HG03095 (cell line): ENCODE measurements around the gene DUS2.
"Not testable (repeated sequence)": the region's sequence is repeated elsewhere in the genome, so short reads cannot be mapped to it uniquely, and the experiment has no call there.

Experiments used
- ATAC-seq: cut with Tn5 transposase; IDR thresholded peaks from one replicate; pipeline ENCODE4 v1.9.1; 2021; ENCODE audit warnings: moderate library complexity; ENCODE audit not compliant: unreplicated experiment

The DUS2 gene

DNA sequence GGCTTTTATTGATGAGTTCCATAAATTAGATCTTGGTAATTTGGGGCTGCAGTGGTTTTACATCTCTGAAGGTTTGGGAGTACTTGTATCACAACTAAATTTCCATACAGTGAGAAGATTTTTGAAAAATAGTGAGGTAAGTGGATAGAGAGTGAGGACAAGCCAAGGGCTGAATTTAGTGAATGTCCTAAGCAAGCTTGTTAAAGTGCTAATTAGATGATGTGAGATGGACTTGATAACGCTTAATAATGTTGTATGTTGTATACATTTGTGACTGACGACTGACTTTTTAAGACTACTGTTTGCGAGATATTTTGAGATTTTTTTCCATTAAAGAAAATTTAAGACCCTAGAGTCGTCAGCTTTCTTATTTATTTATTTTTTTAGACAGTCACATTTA lies 66.0 kb downstream of the DUS2 start:
- ATAC-seq: no peak

DNA sequence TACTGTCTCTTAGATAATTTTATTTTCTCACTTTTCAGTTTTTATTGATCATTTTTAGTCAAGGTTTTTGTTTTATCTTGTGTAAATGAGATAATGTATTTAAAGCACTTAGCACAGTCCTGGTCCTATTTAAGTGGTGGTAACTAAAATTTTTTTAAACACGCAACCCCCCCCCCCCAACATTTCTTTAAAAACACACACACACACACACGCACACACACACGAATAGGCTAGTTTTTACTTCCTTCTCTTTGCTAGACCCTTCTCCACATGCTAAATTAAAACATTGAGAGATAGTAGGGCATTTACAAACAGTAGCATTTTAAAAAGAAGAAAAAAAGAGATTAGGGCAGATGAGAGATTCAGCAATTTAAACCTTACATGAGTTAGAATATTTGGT lies 67.0 kb downstream of the DUS2 start:
- ATAC-seq: no peak

DNA sequence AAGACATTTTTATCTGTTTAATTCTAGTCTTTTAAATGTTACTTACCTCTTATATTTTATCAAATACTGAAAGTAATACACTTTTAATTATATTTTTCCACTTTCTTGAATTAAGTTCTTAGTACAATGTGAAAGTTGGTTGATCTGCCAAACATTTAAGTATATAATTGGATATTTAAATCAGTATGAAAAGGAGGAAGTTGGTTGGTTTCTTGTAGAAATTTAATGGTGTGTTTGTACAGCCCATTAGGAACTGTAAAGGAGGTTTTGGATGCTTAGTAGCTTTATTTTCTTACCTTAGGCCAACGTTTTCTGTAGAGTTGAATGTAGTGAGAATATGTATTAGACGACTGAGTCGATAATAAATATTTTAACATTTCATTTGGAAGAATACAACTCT lies 67.4 kb downstream of the DUS2 start:
- no peak for ATAC-seq

DNA sequence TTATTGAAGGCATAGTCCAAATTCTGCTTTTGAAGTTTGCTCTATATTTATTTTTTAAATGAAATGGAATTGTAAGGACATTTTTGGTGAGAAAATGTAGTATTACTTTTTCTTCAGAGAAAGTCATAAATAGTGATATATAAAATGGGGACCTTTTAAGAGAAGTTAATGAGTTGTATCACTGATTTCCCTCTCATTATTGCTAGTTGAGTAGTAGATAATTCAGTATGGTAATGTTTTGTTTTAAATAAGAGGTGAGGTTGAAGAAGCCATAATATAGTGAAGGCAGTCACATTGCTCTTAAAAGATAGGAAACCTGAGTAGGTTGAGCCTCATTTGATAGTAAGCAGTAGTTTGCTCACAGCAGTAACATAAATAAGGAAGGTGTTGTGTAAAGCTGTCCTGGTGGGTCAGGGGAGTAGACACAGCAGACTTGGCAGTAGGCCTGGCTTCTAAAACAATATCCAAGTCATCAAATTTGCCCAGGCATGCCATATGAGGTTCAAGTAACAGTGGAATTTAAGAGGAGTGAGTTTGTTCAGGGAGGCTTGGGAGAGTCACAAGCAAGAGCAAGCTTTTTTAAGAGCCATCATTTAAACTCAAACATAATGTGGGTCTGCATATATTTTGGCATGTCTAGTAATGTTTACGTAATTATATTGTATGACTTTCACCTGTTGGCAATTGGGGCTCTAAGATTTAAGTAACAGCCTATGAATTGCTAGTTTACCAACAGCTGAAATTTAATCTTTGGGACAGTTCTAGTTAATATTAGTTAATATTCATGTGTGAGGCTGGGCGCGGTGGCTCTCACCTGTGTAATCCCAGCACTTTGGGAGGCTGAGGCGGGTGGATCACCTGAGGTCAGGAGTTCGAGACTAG lies 68.5 kb downstream of the DUS2 start:
- no peak for ATAC-seq

DNA sequence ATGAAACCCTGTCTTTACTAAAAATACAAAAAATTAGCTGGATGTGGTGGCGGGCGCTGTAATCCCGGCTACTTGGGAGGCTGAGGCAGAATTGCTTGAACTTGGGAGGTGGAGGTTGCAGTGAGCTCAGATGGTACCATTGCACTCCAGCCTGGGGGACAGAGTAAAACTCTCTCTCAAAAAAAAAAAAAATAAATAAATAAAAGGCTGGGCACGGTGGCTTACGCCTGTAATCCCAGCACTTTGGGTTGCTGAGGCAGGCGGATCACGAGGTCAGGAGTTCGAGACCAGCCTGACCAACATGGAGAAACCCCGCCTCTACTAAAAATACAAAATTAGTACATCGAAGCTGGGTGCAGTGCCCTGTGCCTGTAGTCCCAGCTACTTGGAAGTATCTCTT lies 69.2 kb downstream of the DUS2 start:
- ATAC-seq: not testable (repeated sequence)

DNA sequence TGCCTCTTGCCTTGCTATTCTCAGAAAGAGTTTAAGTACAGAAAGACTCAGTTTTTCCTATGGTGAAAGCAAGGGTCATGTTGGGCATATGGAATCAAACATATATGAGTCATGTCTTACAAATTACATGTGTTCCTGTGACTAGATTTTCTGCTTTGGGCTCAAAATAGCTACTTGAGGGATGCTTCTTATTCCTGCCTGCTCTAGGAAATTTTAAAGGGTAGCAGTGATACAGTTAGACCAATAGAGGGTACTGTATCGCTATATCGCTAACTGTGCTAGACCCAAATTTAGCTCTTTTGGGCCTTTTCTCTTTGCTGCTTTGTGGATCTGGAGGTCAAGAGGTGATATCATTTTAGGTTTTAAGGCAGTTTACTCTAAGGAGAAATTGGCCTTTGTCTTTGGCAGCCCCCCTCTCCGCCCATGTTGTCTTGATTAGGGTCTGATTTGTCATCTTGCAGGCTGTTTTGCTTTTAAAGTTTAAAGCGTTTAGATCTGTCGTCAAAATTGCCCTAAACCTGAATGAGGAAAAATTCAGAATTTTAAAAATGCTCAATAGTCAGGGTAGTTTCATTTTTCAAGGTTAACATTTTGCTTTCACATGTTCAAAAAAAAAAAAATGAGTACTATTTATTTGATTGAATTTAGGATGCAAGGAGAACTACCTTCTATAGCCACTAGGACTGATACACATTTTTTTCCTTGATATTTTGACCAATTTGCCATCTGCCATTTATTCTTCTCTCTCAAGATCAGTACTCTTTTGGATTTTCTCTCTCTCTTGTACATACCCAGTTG lies 70.9 kb downstream of the DUS2 start:
- ATAC-seq: no peak

DNA sequence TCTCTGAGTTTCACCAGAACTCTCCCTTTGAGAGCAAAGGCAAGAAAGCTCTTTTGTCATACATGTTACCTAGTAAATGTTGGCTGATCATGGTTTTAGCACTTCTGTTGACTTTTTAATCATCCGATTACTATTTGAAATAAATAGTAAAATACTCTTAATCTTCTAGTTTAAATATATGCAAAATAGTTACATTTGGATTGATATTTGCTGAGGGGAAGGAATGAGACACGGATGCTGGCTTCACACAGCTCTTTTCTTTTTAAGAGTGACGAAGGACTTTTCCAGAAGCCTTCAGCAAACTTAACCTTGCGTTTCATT lies 71.5 kb downstream of the DUS2 start:
- ATAC-seq: no peak

DNA sequence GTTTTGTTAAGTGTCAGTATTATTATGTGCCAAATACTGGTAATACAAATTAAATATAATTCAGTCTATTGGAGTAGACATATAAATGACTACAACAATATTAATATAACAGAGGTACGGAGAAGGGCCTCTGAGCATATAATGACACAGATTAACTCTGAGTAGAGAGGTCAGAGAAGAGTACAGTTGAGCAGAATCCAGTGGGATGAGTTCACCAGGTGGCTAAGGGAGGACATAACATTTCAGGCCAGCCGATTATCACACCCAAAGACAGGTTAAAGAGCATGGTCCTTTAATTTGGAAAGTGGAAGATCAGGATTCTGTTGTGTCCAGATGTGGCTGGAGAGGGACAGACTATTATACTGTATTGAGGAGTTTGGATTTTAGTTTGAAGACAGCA lies 73.4 kb downstream of the DUS2 start:
- ATAC-seq: no peak

DNA sequence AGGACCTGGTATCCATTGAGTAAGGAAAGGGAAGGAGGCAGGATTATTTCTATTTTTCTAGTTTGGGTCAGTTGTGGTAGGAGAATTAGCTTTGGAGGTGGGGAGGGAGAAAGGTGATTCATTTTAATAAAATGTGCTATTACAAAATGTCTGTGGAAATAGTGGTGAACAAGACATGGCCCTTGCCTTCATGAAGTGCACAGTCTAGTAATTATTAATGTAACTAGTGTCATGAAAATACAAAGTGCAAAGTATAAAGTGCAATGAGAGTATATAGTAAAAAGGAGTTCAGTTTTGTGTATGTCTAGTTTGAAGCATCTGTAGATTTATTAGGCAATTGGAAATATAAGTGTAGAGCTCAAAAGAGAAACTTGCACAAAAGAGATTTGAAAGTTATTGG lies 74.0 kb downstream of the DUS2 start:
- no peak for ATAC-seq

DNA sequence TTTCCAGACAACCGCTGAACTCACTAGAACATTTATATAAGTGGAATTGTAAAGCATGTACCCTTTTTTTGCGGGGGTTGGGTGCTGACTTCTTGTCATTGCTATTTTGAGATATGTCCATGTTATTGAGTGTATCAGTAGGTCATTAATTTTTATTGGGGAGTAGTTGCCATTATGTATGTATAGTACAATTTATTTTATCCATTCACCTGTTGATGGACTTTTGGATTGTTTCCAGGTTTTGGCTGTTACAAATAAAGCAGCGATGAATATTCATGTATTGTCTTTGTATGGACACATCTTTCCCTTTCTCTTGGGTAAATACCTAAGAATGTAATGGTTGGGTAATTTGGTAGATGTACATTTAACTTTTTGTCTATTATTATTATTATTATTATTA lies 74.8 kb downstream of the DUS2 start:
- ATAC-seq: no peak

DNA sequence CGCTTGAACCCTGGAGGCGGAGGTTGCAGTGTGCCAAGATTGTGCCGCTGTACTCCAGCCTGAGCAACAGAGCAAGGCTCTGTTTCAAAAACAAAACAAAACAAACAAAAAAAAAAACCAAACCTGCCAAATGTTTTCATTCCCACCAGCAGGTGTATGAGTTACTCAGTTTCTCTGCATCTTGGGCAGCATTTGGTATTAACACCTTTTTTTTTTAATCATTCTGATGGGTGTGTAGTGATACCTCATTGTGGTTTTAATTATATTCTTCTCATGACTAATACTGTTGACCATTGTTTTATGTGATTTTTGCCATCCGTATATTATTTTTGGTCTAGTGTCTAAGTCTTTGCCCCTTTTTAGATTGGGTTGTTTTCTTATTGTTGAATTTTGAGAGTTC lies 77.4 kb downstream of the DUS2 start:
- ATAC-seq: no peak

DNA sequence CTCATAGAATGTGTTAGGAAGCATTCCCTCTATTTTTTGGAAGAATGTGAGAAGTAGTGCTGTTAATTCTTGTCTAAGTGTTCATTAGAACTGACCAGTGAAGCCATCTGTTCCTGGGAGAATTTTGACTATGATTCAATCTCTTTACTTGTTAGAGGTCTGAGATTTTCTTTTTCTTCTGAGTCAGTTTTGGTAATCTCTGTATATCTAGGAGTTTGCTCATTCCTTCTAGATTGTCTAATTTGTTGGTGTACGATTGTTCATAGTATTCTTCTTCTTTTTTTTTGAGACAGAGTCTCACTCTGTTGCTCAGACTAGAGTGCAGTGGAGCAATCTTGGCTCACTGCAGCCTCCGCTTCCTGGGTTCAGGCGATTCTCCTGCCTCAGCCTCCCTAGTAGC lies 82.5 kb downstream of the DUS2 start:
- ATAC-seq: no peak

DNA sequence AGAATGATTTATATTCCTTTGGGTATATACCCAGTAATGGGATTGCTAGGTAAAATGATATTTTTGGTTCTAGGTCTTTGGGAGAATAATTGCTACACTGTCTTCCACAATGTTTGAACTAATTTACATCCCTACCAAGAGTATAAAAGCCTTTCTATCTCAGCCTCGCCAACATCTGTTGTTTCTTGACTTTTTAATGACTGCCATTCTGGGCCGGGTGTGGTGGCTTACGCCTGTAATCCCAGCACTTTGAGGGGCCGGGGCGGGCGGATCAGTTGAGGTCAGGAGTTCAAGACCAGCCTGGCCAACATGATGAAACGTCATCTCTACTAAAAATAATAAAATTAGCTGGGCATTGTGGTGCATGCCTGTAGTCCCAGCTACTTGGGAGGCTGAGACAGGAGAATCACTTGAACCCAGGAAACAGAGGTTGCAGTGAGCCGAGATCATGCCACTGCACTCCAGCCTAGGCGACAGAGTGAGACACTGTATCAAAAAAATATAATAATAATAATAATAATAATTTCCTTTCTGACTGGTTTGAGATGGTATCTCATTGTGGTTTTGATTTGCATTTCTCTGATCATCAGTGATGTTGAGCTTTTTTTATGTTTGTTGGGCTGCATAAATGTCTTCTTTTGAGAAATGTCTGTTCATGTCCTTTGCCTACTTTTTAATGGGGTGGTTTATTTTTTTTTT lies 84.3 kb downstream of the DUS2 start:
- ATAC-seq: not testable (repeated sequence)

DNA sequence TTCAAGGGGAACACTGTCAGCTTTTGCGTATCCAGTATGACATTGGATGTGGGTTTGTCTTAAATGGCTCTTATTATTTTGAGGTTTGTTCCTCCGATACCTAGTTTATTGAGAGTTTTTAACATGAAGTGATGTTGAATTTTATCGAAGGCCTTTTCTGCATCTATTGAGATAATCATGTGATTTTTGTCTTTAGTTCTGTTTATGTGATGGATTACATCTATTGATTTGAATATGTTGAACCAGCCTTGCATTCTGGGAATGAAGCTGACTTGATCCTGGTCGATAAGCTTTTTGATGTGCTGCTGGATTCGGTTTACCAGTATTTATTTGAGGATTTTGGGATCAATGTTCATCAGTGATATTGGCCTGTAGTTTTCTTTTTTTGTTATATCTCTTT lies 86.1 kb downstream of the DUS2 start:
- ATAC-seq: not testable (repeated sequence)

DNA sequence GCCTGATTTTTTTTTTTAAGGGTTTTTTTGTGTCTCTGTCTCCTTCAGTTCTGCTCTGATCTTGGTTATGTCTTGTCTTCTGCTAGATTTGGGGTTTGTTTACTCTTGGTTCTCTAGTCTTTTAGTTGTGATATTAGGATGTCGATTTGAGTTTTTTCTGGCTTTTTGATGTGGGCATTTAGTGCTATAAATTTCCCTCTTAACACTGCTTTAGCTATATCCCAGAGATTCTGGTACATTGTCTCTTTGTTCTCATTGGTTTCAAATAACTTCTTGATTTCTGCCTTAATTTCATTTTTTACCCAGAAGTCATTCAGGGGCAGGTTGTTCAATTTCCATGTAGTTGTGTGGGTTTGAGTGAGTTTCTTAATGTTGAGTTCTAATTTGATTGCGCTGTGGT lies 87.5 kb downstream of the DUS2 start:
- not testable (repeated sequence) for ATAC-seq

DNA sequence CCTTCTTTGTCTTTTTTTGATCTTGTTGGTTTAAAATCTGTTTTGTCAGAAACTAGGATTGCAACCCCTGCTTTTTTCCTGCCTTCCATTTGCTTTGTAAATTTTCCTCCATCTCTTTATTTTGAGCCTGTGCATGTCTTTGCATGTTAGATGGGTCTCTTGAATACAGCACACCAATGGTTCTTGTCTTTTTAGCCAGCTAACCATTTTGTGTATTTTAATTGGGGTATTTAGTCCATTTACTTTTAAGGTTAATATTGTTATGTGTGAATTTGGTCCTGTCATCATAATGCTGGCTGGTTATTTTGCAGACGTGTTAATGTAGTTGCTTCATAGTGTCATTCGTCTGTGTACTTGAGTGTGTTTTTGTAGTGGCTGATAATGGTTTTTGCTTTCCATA lies 88.3 kb downstream of the DUS2 start:
- ATAC-seq: no peak

DNA sequence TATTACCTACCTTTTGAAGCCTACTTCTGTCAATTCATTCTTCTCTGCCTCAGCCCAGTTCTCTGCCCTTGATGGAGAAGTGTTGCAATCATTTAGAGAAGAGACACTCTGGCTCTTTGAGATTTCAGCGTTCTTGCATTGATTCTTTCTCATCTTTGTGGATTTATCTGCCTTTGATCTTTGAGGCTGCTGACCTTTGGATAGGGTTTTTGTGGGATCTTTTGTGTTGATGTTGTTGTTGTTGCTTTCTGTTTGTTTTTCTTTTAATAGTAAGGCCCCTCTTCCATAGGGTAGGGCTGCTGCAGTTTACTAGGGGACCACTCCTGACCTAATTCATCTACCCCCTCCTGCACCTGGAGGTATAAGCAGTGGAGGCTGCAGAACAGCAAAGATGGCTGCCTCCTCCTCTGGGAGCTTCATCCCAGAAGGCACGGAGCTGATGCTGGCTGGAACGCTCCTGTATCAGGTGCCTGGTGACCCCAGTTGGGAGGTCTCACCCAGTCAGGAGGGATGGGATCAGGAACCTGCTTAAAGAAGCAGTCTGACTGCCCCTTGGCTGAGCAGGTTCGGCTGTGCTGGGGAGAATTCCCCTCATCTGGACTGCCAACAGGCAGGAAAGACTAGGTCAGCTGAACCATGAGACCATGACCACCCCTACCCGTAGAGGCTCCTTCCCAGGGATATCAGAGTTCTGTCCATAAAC lies 90.1 kb downstream of the DUS2 start:
- no peak for ATAC-seq

DNA sequence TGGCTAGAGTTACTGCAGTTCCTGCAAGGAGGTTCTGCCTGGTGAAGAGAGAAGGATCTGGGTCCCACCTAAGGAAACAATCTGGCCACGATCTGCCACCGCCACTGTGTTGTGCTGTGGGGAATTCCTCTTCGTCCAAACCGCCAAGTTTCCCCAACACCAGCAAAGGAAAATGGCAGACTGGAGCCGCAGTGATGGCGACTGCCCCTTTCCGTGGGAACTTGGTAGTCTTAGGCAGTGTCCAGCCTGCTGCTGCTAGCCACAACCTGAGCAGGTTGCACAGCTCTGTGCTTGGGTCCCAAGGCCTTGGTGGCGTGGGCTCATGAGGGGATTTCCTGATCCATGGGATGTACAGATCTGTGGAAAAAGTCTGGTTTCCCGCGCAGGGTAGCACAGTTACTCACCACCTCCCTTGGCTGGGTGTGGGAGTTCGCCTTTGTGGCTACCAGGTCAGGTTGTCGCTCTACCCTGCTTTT lies 90.7 kb downstream of the DUS2 start:
- no peak for ATAC-seq

DNA sequence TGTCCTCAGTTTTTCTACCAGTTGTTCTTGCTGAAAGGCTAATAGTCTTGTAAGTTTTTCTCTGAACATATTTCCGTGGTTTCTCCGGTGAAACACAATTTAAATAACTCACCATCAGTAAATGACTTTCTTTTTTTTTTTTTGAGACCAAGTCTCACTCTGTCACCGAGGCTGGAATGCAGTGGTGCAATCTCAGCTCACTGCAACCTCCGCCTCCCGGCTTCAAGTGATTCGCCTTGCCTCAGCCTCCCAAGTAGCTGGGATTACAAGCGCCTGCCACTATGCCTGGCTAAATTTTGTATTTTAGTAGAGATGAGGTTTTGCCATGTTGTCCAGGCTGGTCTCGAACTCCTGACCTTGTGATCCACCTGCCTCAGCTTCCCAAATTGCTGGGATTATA lies 91.9 kb downstream of the DUS2 start:
- not testable (repeated sequence) for ATAC-seq

DNA sequence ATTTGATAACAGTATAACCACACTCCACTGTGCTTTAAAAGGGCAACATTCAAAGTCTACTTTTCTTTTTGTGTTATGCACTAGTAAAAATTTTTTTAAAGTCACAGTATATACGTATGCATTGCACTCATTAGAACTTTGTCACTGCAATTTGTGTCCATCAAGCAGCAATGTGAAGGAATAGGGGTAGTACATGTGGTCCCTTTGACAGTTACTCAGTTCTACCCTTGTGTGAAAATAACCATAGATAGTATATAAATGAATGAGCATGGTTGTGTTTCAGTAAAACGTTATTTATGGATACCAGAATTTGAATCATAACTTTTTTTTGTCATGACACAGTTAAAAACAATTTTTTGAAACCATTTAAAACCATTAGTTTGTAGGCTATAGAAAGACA lies 92.8 kb downstream of the DUS2 start:
- ATAC-seq: no peak

DNA sequence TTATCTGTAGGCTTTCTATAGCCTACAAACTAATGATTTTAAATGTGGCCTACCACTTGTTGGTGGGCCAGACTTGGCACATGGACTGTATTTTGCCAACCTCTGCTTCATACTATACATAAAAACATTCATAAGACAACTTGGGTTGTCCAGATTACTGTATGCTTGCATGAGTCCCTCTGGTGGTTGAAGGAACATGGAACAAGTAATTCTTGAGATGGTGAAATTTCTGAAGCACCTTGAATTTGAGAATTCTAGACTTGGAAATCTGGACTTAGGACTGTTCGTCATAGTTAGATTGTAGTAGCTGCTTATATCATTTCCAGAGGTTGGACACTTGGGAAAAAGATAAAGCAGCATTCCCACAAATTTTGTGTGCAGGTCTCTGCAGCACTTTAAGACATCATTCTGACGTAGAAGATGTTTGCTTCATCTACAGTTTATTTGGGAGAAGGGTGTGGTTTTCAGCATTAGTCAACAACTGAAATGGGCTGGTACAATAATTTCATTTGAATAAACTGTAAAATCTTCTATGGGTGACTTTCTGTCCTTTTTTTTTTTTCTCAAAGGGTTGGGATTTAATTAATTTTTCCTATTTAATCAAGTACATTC lies 93.3 kb downstream of the DUS2 start:
- ATAC-seq: no peak
